Measurements from ENCODE around the gene GPLD1.

DNA sequence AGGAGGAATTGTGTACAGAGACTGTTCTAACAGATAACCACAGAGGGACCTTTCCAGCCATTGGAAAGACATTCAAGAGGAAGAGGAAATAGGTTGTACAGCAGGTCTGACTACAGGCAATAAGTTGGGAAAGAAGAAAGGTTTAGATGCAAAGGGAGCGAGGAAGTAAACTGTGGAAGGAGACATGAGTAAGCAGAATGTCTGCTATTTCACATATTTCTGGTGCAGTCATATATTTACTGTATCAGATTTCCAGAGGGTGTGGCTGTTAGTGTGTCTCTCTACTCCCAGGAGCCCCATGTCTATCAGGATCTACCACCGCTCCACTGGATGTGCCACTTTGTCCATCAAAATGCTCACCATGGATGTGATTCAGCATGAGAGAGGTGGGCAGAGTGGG lies 60.8 kb downstream of the GPLD1 start:
- TF ChIP-seq POLR2AphosphoS5 (IDR thresholded peaks at IDR 0.05; ENCODE audit: insufficient read depth in 1 of 2, low read depth in 1 of 2): no peak
- TF ChIP-seq, protein P1, sequence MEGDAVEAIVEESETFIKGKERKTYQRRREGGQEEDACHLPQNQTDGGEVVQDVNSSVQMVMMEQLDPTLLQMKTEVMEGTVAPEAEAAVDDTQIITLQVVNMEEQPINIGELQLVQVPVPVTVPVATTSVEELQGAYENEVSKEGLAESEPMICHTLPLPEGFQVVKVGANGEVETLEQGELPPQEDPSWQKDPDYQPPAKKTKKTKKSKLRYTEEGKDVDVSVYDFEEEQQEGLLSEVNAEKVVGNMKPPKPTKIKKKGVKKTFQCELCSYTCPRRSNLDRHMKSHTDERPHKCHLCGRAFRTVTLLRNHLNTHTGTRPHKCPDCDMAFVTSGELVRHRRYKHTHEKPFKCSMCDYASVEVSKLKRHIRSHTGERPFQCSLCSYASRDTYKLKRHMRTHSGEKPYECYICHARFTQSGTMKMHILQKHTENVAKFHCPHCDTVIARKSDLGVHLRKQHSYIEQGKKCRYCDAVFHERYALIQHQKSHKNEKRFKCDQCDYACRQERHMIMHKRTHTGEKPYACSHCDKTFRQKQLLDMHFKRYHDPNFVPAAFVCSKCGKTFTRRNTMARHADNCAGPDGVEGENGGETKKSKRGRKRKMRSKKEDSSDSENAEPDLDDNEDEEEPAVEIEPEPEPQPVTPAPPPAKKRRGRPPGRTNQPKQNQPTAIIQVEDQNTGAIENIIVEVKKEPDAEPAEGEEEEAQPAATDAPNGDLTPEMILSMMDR (IDR thresholded peaks at IDR 0.05): no peak

All from vagina (tissue), 2 donors.